H1 (cell line): Measurements from ENCODE around the gene COL12A1.

ENCODE experiments used
- CEBPB ChIP-seq: IDR thresholded peaks from 2 replicates; pipeline ENCODE4 v1.6.1; 2012; ENCODE audit warnings: low read depth, low read length
- CTCF ChIP-seq, 3 experiments: IDR thresholded peaks; 1 replicate in 2 of 3; 2 replicates in 1 of 3; pipeline versions ENCODE4 v1.5.1 to v1.6.1; 2011; ENCODE audit warnings: low read length in 3 of 3, mild to moderate bottlenecking in 3 of 3, inconsistent platforms in 2 of 3, low read depth in 1 of 3, moderate library complexity in 1 of 3; ENCODE audit not compliant: insufficient read depth in 1 of 3; ENCODE audit errors: control extremely low read depth in 1 of 3
- GTF2F1 ChIP-seq: IDR thresholded peaks from 2 replicates; pipeline ENCODE4 v1.6.1; 2012; ENCODE audit warnings: low read depth, low read length, improper control_type of control experiment, borderline replicate concordance
- RAD21 ChIP-seq, 2 experiments: IDR thresholded peaks in 1 of 2; conservative IDR thresholded peaks in 1 of 2; 2 replicates each; pipeline ENCODE4 v1.6.1; 2011; ENCODE audit warnings: low read depth in 2 of 2, low read length in 2 of 2, improper control_type of control experiment in 1 of 2, inconsistent platforms in 1 of 2, mild to moderate bottlenecking in 1 of 2, moderate library complexity in 1 of 2
- TCF12 ChIP-seq: IDR thresholded peaks from 2 replicates; pipeline ENCODE4 v1.6.1; 2011; ENCODE audit warnings: low read depth, mild to moderate bottlenecking, low read length

- TF ChIP-seq GTF2F1: no peak
- no peak for TF ChIP-seq CEBPB
- TF ChIP-seq CTCF (IDR thresholded peaks at IDR 0.05; ENCODE audit: control extremely low read depth in 1 of 3, insufficient read depth in 1 of 3, low read depth in 1 of 3, low read length in 3 of 3): no peak
- TF ChIP-seq TCF12: no peak
- TF ChIP-seq RAD21 (IDR thresholded peaks at IDR 0.05 in 1 of 2, conservative IDR thresholded peaks at IDR 0.05 in 1 of 2; ENCODE audit: low read depth in 2 of 2, low read length in 2 of 2): no peak
Measured at GRCh38 chr6:75156186-75156878, 49.5 kb downstream of the COL12A1 start.
